Stimulated activated CD8-positive, alpha-beta memory T cell treated with anti-CD3 and anti-CD28 coated beads, Interleukin-2, amount 100 ng/mL, for 48 hours (primary cell): ENCODE measurements around the gene MYF5.
"Not testable (repeated sequence)": the region's sequence is repeated elsewhere in the genome, so short reads cannot be mapped to it uniquely, and the experiment has no call there.

Source experiments
- DNase-seq, 2 donors: peaks; one replicate each; pipeline ENCODE4 v3.0.0-alpha.2; 2020; ENCODE audit warnings: low read depth in 2 of 2

The MYF5 gene

GRCh38 chr12:80716696-80717469 lies at the start of gene MYF5:
MYF5 (plus strand) TSS chr12:80716912; CDS start chr12:80717064, 152 bp downstream.
- DNase-seq: no peak

- no peak for DNase-seq
These were observed 46.5 kb upstream of the MYF5 start for GRCh38 chr12:80670214-80670613.

GRCh38 chr12:80676042-80676636 lies 40.6 kb upstream of the MYF5 start:
- not testable (repeated sequence) for DNase-seq

GRCh38 chr12:80676856-80677255 lies 39.9 kb upstream of the MYF5 start:
- no peak for DNase-seq

GRCh38 chr12:80677994-80678393 lies 38.7 kb upstream of the MYF5 start:
- no peak for DNase-seq

GRCh38 chr12:80679346-80680131 lies 37.2 kb upstream of the MYF5 start:
- no peak for DNase-seq

- no peak for DNase-seq
These were observed 35.4 kb upstream of the MYF5 start for GRCh38 chr12:80681287-80681686.

GRCh38 chr12:80681786-80682185 lies 34.9 kb upstream of the MYF5 start:
- no peak for DNase-seq

GRCh38 chr12:80684077-80684495 lies 32.6 kb upstream of the MYF5 start:
- DNase-seq: no peak

- DNase-seq: no peak
These were observed 26.6 kb upstream of the MYF5 start for GRCh38 chr12:80690090-80690489.

GRCh38 chr12:80690513-80690912 lies 26.2 kb upstream of the MYF5 start:
- DNase-seq: no peak

GRCh38 chr12:80692114-80692513 lies 24.6 kb upstream of the MYF5 start:
- no peak for DNase-seq

- DNase-seq: no peak
These were observed 19.3 kb upstream of the MYF5 start for GRCh38 chr12:80697270-80697887.

- DNase-seq: no peak
These were observed 18.5 kb upstream of the MYF5 start for GRCh38 chr12:80698256-80698655.

- no peak for DNase-seq
These were observed 17.7 kb upstream of the MYF5 start for GRCh38 chr12:80698847-80699542.

GRCh38 chr12:80700327-80700726 lies 16.4 kb upstream of the MYF5 start:
- no peak for DNase-seq

GRCh38 chr12:80701388-80701787 lies 15.3 kb upstream of the MYF5 start:
- no peak for DNase-seq

GRCh38 chr12:80702889-80703805 lies 13.6 kb upstream of the MYF5 start:
- DNase-seq: no peak

- DNase-seq: no peak
These were observed 12.3 kb upstream of the MYF5 start for GRCh38 chr12:80704420-80704819.

GRCh38 chr12:80707126-80707829 lies 9.4 kb upstream of the MYF5 start, which contains the start of gene MYF6:
MYF6 (plus strand) TSS chr12:80707634; CDS start chr12:80707720, 86 bp downstream.
- DNase-seq: no peak
